Hippocampal formation (tissue), 2 donors: ENCODE measurements around the gene CEP83.
"Not testable (repeated sequence)": the region's sequence is repeated elsewhere in the genome, so short reads cannot be mapped to it uniquely, and the experiment has no call there.

Source experiments
- DNase-seq, 2 donors: peaks; one replicate each; lab custom pipeline; 2025; lab: John Stamatoyannopoulos, UW

Gene CEP83, protein sequence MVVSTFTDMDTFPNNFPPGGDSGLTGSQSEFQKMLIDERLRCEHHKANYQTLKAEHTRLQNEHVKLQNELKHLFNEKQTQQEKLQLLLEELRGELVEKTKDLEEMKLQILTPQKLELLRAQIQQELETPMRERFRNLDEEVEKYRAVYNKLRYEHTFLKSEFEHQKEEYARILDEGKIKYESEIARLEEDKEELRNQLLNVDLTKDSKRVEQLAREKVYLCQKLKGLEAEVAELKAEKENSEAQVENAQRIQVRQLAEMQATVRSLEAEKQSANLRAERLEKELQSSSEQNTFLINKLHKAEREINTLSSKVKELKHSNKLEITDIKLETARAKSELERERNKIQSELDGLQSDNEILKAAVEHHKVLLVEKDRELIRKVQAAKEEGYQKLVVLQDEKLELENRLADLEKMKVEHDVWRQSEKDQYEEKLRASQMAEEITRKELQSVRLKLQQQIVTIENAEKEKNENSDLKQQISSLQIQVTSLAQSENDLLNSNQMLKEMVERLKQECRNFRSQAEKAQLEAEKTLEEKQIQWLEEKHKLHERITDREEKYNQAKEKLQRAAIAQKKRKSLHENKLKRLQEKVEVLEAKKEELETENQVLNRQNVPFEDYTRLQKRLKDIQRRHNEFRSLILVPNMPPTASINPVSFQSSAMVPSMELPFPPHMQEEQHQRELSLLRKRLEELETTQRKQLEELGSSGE

DNA sequence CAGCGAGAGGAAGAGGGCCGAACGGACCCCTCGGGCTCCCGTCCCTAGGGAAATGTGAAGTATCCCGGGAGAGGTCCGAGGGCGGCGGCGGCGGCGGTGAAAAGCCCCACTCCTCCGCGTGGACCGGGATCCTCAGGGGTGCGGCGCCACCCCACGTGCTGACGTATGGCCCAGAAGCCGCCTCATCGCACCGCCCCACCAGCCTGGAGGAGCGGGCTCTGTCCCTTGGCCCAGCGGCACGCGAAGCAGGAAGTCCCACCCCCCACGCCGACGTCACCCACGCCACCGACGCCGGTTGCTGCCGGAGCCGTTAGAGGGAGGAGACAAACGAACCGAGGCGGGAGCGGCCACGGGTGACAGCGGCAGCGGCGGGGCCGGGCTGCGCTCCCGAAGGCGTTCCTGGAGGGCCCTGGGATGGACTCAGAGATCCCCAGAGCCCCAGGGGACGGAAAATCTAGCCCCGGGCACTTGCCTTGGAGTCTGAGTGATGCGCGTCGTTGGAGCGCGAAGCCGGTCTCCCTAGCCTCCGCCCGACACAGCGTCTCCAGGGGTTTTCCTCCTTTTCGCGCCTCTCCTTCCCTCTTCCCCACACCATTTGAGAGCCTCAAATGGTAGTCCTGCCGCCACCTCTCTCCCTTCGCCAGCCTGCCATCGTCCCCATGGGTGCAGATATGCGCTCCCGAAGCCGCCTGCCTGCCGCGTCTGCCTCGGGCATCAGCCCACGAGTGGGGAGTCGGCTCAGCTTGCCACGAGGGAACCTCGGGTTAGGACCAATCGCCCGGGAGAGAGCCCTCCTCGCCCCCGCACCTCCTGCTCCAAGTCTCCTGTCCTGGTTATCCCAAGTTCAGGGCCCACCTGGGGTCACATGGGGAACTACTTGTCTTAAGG lies at the start of gene CEP83:
TSS of gene CEP83 (minus strand) at position 140 of the 888 bp plus-strand sequence. CDS start 47,377 bp downstream, outside the sequence.
- DNase-seq = peak; percentile 88 to 96

DNA sequence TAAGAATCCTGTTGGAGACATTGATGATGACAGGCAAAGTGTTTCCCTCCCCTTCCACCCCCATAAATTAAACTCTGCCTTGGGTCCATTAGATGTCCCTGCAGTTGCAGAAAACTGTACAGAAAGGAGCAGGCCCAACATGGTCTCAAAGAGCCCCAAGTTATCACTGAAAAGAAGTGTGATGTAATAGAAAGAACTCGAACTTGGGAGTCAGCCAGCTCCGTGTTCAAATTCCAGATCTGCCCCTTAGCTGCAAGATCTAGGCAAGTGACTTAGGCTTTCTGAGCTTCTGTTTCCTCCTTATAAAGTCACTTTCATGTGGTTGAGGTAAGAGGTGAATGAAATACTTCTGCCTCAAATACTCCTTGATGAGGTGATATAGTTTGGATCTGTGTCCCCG lies 49.6 kb upstream of the CEP83 start:
- no peak for DNase-seq

DNA sequence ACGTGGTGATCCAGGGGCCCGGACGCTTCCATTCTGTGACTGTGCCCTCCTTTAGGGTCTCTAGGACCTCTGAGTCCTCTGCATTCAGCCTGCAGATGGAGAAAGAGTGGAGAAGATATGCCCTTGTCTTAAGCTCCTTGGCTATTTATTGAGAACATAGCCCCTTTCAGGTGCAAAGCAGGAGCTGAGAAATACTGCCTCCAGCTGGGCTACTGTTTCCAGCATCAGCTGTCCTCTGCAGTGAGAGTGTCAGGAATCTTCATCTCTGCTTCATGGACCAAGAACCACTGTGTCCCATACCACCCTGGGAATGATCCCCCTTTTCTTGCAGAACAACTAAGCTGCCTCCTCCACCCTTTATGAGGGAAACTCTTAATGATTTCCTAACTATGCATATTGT lies 47.8 kb upstream of the CEP83 start:
- DNase-seq = no peak

DNA sequence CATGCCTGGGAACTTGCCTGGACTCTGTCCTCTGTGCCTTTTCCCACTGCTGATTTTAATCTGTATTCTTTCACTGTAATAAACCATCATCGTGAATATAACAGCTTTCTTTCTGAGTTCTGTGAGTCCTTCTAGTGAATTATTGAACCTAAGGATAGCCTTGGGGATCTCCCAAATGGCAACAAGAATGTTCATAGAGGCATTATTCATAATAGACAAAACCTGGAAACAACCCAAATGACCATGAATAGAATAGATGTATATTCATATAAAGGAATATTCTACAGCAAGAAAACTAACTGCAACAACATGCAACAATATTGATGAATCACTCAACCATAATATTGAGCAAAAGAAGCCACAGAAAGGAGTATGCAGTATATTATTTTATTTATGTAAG lies 44.7 kb upstream of the CEP83 start:
- no peak for DNase-seq

DNA sequence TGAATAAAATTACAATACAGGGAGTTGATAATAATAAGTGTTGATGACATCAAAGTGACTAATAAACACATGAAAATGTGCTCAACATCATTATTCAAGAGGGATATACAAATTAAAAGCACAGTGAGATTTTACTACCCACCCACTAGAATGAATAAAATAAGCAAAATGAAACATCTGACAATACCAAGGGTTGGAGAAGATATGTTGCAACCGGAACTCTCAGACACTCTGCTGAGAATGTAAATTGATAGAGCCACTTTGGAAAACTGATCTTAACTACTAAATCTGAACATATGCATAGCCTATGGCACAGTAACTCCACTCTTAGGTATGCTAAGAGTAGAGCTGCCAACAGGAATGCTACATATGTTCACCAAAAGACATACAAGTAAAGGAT lies 44.0 kb upstream of the CEP83 start:
- DNase-seq = no peak

DNA sequence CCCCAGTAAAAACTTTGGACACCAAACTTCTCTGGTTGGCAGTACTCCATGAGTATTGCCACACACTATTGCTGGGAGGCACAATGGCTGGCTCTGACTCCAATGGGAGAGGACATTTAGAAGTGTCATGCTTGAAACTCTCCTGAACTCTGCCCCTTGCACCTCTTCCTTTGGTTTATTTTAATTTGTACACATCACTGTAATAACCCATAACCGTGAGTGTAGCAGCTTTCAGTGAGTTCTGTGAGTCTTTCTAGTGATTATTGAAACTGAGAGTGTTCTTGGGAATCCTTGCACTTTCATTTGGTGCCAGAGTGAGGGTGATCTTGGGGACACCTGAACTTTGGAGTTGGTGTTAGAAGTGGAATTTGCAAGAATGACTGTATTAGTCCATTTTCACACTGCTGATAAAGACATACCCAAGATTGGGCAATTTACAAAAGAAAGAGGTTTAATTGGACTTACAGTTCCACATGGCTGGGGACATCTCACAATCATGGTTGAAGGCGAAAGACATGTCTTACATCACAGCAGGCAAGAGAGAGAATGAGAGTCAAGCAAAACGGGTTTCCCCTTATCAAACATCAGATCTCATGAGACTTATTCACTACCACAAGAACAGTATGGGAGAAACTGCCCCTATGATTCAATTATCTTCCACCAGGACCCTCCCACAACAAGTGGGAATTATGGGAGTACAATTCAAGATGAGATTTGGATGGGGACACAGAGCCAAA lies 41.3 kb upstream of the CEP83 start:
- DNase-seq = no peak

DNA sequence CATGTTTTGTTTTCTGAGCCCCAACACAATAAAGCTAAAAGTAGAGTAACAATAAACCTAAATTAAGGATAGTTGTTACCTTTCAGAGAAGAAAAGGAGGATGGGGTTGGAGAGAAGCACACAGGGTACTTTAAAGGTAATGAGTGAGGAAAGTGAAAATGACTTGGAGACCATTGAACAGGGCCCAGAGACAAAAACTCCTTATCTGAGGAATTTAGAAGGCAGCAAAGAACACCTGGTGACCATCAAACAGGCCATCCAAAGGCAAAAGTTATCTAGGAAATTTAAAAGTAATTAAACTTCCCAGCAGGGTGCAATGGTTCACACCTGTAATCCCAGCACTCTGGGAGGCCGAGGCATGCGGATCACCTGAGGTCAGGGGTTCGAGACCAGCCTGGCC lies 39.0 kb upstream of the CEP83 start:
- DNase-seq = no peak

DNA sequence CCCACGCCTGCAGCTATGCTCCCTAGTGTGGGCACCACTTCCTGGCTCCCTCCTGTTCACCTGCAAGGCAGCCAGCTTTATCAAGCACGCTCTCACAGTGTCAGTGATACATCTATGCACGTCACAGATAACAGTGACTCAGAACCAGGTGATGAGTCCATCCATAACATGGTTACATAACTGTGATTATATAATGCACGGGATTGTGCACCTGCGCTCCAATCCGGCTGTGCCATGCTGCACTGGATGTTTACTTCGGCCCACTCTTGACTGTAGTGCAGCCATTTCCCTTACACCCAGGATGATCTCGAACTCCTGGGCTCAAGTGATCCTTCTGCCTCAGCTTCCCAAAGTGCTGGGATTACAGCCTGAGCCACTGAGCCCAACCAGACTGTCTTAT lies 38.4 kb upstream of the CEP83 start:
- DNase-seq = no peak

DNA sequence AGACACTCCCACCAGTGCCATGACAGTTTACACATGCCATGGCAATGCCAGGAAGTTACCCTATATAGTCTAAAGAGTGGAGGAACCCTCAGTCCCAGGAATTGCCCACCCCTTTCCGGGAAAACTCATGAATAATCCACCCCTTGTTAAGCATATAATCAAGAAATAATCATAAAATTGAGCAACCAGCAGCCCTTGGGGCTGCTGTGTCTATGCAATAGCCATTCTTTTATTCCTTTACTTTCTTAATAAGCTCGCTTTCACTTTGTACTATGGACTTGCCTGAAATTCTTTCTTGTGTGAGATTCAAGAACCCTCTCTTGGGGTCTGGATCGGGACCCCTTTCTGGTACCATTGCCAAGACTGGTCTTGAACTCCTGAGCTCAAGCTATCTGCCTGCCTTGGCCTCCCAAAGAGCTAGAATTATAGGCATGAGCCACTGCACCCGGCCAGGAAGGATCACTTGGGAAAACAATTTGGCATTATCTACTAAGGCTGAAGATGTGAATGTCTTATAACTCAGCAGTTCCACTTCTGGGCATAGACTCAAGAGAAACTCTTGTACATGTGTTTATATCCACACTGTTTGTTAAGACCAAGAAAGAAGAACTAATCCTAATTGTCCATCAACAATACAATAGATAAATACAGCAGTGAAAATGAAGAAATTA lies 35.9 kb upstream of the CEP83 start:
- DNase-seq = no peak

DNA sequence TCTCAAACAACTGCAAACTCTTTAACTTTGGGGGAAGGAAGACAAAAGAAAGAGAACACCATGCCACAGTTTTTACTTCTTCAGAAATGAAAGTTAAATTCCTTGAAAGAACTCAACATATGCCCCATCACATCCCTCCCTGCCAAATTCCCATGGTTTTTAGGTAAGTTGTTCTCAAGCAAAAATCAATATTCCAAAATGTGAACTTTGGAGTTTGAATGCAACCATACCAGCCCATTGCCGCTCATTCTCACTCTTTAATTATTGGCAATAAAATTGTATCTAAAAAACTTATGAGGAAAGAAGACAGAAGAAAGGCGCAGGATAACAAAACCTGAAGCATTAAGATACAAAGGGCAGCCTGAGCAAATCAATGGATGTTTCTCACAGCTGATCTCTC lies 31.8 kb upstream of the CEP83 start:
- no peak for DNase-seq

DNA sequence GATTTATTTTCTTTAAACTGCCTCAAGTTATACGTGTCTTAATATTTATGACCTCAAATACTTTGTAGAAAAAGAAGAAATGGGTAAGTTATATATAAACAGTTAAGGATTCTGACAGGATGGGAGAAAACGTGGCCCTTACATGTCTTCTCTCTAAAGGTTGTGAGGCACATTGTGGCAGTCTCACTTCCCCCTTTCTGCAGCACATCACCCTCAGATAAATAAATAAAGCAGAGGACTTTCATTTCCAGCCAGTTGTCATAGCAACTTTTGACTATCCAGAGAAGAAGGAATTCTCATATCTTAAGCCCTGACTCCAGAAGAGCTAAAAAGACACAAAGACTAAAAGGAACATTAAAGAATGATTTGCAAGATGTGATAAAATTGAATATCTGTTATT lies 28.8 kb upstream of the CEP83 start:
- DNase-seq = no peak

DNA sequence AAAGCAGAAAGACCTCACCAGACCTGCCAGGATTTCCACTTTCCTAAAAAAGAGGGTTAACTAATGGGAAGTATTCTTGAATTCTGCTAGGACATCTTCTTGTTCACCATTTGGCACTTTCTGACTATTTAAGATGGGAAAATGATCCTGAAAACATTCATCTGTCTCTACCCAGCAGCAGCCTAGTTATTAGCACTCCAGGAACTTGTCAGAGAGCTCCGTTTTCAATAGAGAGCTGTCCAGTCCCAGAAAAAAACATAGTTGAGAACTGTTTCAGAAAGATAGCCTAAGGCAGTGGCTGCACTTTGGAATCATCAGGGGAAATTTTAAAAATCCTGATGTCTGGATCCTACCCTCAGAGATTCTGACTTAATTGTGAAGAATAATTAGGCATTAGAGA lies 22.1 kb upstream of the CEP83 start:
- DNase-seq = no peak

DNA sequence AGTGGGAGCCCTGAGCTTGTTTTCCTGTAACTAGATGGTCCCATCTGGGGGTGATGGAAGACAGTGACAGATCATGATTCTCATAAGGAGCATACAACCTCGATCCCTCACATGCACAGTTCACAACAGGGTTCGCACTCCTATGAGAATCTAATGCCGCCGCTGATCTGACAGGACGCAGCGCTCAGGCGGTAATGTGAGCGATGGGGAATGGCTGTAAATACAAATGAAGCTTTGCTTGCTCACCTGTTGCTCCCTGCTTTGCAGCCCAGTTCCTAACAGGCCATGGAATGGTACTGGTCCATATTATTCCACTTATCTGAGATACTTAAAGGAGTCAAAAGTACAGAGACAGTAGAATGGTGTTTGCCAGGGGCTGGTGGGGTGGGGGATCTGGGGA lies 9.9 kb upstream of the CEP83 start:
- DNase-seq = no peak

DNA sequence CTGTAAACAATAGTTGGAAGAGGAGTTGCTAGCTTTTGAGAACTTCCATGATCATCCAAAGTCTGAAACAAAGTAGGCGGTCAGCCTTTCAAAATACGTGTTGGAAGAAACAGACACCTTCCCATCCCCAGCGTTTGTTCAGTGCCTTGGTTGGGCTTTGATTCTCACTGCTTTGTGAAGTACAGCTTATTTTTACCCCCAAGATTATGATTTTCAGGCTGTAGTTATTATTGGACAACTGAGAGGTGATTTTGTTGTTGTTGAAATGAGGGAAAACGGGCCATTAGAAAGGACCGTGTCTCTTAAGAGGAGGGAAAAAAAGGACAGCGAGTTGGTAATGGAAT lies 921 bp upstream of the CEP83 start:
- DNase-seq = no peak

DNA sequence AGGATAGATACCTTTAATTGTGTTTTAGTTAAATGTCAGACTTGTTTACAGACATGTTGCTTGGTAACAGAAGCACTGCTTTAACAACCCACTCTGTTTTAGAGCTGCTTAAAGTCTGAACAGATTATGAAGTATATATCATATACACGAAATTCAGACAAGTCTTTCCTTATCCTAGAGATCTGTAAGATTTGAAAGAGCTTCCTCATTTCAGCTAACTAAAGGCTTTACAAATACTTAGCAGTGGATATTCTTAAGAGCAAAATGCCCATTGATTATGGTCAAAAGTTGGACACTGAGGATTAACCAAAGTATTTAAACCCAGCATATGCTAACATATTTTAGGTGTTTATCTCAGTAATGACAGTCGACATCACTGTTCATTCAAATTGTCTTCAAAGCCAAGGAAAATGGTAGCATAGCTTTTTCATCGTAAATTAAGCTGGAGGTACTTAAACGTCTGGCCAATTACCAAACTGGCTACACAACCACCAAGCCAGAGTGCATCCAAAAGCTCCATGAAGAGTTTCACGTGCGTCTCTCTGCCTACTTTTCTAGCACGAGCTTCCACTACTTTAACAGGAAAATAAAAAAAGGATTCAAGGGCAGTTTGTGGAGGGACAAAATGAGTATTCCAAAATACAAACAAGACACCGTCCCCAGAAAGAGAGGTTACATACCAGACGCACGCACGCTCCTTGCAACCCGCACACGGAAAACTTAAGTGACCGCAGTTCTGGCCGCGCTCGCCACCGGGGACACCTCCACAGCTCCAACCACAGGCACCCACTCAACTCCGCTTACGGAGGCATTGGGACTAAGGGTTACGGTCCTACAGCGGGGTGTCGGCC lies 565 bp downstream of the CEP83 start:
- no peak for DNase-seq

DNA sequence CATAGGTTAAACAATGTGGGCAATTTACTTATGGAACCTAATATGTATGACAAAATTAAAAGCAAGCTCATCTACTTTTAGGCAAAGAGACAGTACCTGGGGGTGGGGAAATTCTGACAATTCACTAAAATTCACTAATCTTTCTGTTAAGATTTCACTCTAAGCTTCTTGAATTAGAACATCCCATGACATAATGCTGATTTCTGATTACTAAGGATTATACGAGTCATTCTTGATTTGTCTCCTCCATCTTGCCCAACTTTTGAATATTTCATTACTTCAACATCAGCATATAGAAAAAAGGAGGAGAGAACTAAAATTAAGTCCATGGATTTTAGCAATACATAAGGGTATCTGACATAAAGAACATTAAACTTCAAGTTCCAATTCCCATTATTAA lies 2.4 kb downstream of the CEP83 start:
- DNase-seq = no peak

DNA sequence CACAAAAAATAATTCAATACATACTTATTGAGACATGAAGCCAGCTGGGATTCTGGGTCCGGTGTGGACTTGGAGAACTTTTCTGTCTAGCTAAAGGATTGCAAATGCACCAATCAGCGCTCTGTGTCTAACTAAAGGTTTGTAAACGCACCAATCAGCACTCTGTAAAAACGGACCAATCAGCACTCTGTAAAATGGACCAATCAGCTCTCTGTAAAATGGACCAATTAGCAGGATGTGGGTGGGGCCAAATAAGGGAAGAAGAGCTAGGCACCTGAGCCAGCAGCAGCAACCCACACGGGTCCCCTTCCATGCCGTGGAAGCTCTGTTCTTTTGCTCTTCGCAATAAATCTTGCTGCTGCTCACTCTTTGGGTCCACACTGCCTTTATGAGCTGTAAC lies 5.3 kb downstream of the CEP83 start:
- DNase-seq = not testable (repeated sequence)

DNA sequence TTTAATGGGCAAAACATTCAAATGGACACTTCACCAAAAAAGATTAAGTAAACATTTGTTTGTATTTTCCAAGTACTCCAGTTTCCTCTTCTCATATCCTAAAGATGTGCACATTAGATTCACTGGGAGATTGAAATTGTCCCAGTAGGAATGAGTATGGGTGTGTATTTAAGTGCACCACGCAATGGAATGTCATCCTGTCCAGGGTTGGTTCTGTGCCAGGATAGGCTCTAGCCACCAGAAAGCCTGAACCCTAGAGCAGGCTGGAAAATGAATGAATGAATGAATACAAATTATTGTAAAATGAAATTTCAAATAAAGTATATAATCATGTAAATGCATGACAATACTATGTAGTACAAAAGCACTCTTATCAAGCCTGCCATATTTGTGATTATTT lies 14.0 kb downstream of the CEP83 start:
- no peak for DNase-seq

DNA sequence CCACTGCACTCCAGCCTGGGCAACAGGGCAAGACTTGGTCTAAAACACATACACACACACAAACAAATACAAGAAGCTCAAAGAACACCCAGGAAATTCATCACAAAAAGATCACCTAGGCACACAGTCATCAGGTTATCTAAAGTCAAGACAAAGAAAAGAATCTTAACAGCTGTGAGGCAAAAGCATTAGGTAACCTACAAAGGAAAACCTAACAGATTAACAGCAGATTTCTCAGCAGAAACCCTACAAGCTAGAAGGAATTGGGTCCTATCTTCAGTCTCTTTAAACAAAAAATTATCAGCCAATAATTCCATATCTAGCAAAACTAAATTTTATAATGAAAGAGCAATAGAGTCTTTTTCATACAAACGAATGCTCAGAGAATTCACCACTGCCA lies 22.4 kb downstream of the CEP83 start:
- no peak for DNase-seq

DNA sequence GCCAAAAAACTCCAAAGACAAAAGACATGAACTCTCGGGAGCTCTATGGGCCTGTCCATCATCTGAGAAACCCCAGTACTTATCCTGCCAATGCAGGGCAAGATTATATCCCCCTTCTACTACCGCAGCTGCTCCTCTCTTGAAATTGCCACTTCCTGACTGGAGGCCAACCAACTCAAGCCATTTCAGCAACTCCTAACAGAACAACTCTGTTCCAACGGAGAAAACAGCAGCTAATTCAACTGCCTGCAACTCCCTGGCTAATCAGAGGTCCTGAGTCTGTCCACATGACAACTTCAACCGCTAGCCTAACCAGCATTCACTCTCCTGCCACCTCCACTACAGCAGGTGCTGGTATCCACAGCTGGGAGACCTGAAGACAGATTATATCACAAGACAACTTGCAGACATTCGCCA lies 24.1 kb downstream of the CEP83 start:
- DNase-seq = no peak
